ENCODE results near the gene CYP26B1. TPM values are rescaled to one million over a fixed set of nuclear protein-coding genes. Genes with fewer than 3 reads are reported as not detected.

The CYP26B1 gene
- total RNA-seq, 1 experiment from 2014 or later = 1.3 TPM

DNA sequence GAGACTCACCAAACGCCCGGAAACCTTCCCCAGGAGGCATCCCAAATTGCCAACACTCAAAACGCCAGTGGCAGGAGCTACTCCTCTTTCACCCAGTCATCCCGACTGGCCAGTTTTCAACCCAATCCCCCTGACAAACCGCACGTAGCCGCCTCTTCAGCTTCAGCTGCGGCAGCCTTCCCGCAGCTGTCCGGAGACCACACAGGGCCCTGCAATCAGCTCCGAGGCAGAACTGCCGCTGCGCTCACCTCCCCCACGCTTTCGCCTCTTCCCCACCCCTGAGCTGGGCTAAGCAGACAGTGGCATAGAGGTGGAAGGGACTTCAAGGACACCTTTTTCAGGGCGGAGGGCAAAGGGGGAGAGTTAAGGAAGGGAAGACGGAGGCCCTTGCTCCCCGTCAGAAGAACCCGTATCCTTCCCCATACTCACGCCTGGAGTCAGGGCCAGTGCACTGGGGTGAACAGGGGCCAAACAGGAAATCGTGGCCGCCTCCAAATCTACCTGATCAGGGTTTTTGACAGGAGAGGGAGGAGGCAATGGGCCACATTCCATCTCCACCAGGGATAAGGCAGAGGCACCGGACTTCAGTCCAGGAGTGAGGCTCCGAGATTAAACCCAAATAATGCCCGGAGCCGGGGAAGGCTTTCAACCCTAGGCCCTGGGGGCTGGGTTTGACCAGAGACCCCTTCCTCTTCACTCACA is 16.9 kb downstream of the CYP26B1 start:
- Histone ChIP-seq H3K79me2 (ENCODE audit: low read depth) (no peaks in the 10 kb centered on the region), H3K27ac (no peak overlapping the region), H3K4me2 (no peak overlapping the region), H4K20me1 (ENCODE audit: insufficient read depth) (no peaks in the 10 kb centered on the region), H3K9me2 (ENCODE audit: insufficient read depth) (no peaks in the 10 kb centered on the region), H3K36me3 (ENCODE audit: low read depth) (no peaks in the 10 kb centered on the region), H3K27me3 (ENCODE audit: insufficient read depth, low read depth) (no peaks in the 10 kb centered on the region), H3K4me3 (no peak overlapping the region), H3F3A (ENCODE audit: insufficient read depth, low read depth) (no peaks in the 10 kb centered on the region; the same call in 1 of the 2 replicates), H3K9me3 (ENCODE audit: insufficient read depth, low read depth) (no peaks in the 10 kb centered on the region), H2AFZ (no peak overlapping the region), H3K4me1 (replicated peaks; ENCODE audit: insufficient read depth) (no peaks in the 10 kb centered on the region)
- BruUV-seq (replicated peaks) = no TSS peak
- no peak for TF ChIP-seq EZH2 (IDR thresholded peaks at IDR 0.05; ENCODE audit: low read depth)
- TF ChIP-seq, protein P1, sequence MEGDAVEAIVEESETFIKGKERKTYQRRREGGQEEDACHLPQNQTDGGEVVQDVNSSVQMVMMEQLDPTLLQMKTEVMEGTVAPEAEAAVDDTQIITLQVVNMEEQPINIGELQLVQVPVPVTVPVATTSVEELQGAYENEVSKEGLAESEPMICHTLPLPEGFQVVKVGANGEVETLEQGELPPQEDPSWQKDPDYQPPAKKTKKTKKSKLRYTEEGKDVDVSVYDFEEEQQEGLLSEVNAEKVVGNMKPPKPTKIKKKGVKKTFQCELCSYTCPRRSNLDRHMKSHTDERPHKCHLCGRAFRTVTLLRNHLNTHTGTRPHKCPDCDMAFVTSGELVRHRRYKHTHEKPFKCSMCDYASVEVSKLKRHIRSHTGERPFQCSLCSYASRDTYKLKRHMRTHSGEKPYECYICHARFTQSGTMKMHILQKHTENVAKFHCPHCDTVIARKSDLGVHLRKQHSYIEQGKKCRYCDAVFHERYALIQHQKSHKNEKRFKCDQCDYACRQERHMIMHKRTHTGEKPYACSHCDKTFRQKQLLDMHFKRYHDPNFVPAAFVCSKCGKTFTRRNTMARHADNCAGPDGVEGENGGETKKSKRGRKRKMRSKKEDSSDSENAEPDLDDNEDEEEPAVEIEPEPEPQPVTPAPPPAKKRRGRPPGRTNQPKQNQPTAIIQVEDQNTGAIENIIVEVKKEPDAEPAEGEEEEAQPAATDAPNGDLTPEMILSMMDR (conservative IDR thresholded peaks at IDR 0.05) = no peak
- intact Hi-C loops (cut with micrococcal nuclease; ENCODE audit: unreplicated experiment) = no loop called here
- CTCF ChIA-PET = no interaction called here
- DNase-seq = no peak
- POLR2A ChIA-PET (ENCODE audit: unreplicated experiment) = no interaction called here

DNA sequence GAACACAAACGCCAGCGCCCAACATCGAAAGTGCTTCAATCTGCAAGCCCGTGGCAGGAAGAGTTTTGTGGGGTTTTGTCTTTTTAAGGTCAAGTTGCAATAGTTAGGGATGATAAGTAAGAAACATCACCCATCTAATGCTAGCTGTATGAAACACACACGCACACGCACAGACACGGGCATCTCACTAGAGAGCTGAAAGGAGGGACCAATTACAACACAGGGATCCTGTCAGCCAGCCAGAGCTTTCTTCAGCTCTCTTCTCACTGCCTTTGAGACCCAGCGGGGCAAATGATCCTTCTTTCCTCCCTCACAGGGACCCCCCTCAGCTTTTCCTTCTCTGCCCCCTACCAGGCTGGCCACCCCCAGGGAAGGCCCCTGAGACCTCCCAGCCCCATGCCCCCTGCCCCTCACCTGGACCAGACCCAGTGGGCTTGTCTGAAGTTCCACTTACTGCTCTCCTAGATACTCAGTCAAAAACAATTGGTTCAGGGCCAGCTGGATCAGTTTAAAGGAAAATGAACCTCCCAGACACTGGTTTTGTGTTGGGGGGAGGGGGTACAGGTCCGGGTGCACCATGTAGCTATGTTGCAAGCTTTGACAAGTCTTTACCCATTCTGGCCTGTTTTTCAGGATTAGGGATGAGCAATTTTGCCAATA is 17.9 kb downstream of the CYP26B1 start:
- Histone ChIP-seq H3K79me2 (ENCODE audit: low read depth) (no peaks in the 10 kb centered on the region), H3F3A (ENCODE audit: insufficient read depth, low read depth) (no peaks in the 10 kb centered on the region; the same call in 1 of the 2 replicates), H2AFZ (no peak overlapping the region), H4K20me1 (ENCODE audit: insufficient read depth) (no peaks in the 10 kb centered on the region), H3K9me2 (ENCODE audit: insufficient read depth) (no peaks in the 10 kb centered on the region), H3K27me3 (ENCODE audit: insufficient read depth, low read depth) (no peaks in the 10 kb centered on the region), H3K9me3 (ENCODE audit: insufficient read depth, low read depth) (no peaks in the 10 kb centered on the region), H3K4me2 (no peak overlapping the region), H3K27ac (no peak overlapping the region), H3K36me3 (ENCODE audit: low read depth) (no peaks in the 10 kb centered on the region), H3K4me1 (replicated peaks; ENCODE audit: insufficient read depth) (no peaks in the 10 kb centered on the region), H3K4me3 (no peak overlapping the region)
- no peak for DNase-seq
- TF ChIP-seq, protein P1 (conservative IDR thresholded peaks at IDR 0.05) = no peak
- TF ChIP-seq EZH2 (IDR thresholded peaks at IDR 0.05; ENCODE audit: low read depth) = no peak
- intact Hi-C loops (cut with micrococcal nuclease; ENCODE audit: unreplicated experiment) = no loop called here
- ChIA-PET POLR2A (ENCODE audit: unreplicated experiment) (no interaction called here), CTCF (interaction anchor here (0.6 kb wide), 1 partner anchor 14 kb away, joined by 3 read pairs; no protein-coding TSS in a partner anchor)
- no TSS peak for BruUV-seq (replicated peaks)

DNA sequence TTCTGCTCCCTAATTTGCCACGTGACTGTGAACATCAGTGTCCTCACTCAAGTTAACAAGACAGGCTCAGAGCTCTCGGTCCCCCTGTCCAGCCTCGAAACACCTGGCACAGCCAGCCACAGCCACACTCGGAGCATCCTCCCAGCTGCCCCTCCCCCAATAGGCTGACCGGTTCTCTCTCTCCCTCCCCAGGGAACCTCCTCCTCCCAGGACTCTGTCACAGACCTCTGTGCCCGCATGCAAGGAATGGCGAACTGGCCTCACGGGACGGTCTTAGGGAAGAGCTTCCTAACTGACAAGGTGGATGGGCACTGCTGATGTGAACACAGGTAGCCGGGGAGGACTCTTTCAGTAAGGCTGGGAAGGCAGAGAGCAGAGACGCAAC is 18.8 kb downstream of the CYP26B1 start:
- no peak overlapping the region for H3K4me2 ChIP-seq
- no peak overlapping the region for H3K4me3 ChIP-seq
- no peak overlapping the region for H2AFZ ChIP-seq
- no peak for DNase-seq
- H3K4me1 ChIP-seq (replicated peaks; ENCODE audit: insufficient read depth) = no peaks in the 10 kb centered on the region
- H3K79me2 ChIP-seq (ENCODE audit: low read depth) = no peaks in the 10 kb centered on the region
- intact Hi-C loops (cut with micrococcal nuclease; ENCODE audit: unreplicated experiment) = no loop called here
- no peaks in the 10 kb centered on the region for H3K36me3 ChIP-seq (ENCODE audit: low read depth)
- no peak overlapping the region for H3K27ac ChIP-seq
- no peaks in the 10 kb centered on the region for H4K20me1 ChIP-seq (ENCODE audit: insufficient read depth)
- BruUV-seq (replicated peaks) = no TSS peak
- POLR2A ChIA-PET (ENCODE audit: unreplicated experiment) = no interaction called here
- H3K27me3 ChIP-seq (ENCODE audit: insufficient read depth, low read depth) = no peaks in the 10 kb centered on the region
- CTCF ChIA-PET = no interaction called here
- TF ChIP-seq EZH2 (IDR thresholded peaks at IDR 0.05; ENCODE audit: low read depth) = no peak
- TF ChIP-seq, protein P1 (conservative IDR thresholded peaks at IDR 0.05) = no peak
- H3F3A ChIP-seq (ENCODE audit: insufficient read depth, low read depth) = no peaks in the 10 kb centered on the region; the same call in 1 of the 2 replicates
- H3K9me2 ChIP-seq (ENCODE audit: insufficient read depth) = no peaks in the 10 kb centered on the region
- H3K9me3 ChIP-seq (ENCODE audit: insufficient read depth, low read depth) = no peaks in the 10 kb centered on the region
